Chondrocyte (in vitro differentiated cells): ENCODE results near the gene DDIT3. TPM values are rescaled to one million over a fixed set of nuclear protein-coding genes. Genes with fewer than 3 reads are reported as not detected.

Experiments
- DNase-seq: peaks from one replicate; pipeline ENCODE4 v3.0.0; 2021; ENCODE audit warnings: mixed read lengths, low spot score
- H3K27ac Mint-ChIP-seq: one replicate; pipeline ENCODE4 v1.8.0; 2021; ENCODE audit warnings: mild to moderate bottlenecking, moderate library complexity, mixed read lengths; ENCODE audit not compliant: unreplicated experiment
- H3K27me3 Mint-ChIP-seq: 2 replicates; pipeline ENCODE4 v1.8.0; 2021; ENCODE audit warnings: low read depth, mixed read lengths
- H3K36me3 Mint-ChIP-seq: 2 replicates; pipeline ENCODE4 v1.8.0; 2021; ENCODE audit warnings: low read depth, mixed read lengths
- H3K4me1 Mint-ChIP-seq: 2 replicates; pipeline ENCODE4 v1.8.0; 2021; ENCODE audit warnings: low read depth, mild to moderate bottlenecking, mixed read lengths
- H3K4me3 Mint-ChIP-seq: one replicate; pipeline ENCODE4 v1.8.0; 2021; ENCODE audit warnings: mild to moderate bottlenecking, moderate library complexity, mixed read lengths; ENCODE audit not compliant: unreplicated experiment
- H3K9me3 Mint-ChIP-seq: 2 replicates; pipeline ENCODE4 v1.8.0; 2021; ENCODE audit warnings: low read depth, mixed read lengths
- CTCF ChIP-seq: fragments of 200-600 bp; sonication (generic); IDR thresholded peaks from 2 replicates; pipeline ENCODE4 v1.5.0; 2021; ENCODE audit warnings: antibody characterized with exemption, mild to moderate bottlenecking, moderate library complexity
- total RNA-seq: library from RNA; stranded (reverse); gene quantifications from 3 replicates; pipeline ENCODE4 v1.2.1, GENCODE V29; 2021

Gene DDIT3
- total RNA-seq, 1 donor from 2014 or later: 79.1 TPM

- no peak for DNase-seq
- no peaks in the 10 kb centered on the region for H3K9me3 Mint-ChIP-seq
- peak overlapping the region; percentile 80 for H3K4me3 Mint-ChIP-seq
- TF ChIP-seq CTCF: no peak
- H3K27ac Mint-ChIP-seq: peak overlapping the region; percentile 38
- peaks cover 68% of the 10 kb centered on the region for H3K4me1 Mint-ChIP-seq
- peaks cover 10% of the 10 kb centered on the region for H3K27me3 Mint-ChIP-seq
- peaks cover 5% of the 10 kb centered on the region for H3K36me3 Mint-ChIP-seq
These were observed 29.0 kb upstream of the DDIT3 start for GRCh38 chr12:57549203-57549908.

- Mint-ChIP-seq H3K4me3 (no peak overlapping the region), H3K9me3 (no peaks in the 10 kb centered on the region), H3K27me3 (peaks cover 10% of the 10 kb centered on the region), H3K4me1 (peaks cover 68% of the 10 kb centered on the region), H3K36me3 (peaks cover 3% of the 10 kb centered on the region), H3K27ac (no peak overlapping the region)
- TF ChIP-seq CTCF: no peak
- no peak for DNase-seq
These were observed 28.2 kb upstream of the DDIT3 start for GRCh38 chr12:57548488-57548887.

GRCh38 chr12:57548013-57548315 lies 27.6 kb upstream of the DDIT3 start:
- DNase-seq: no peak
- Mint-ChIP-seq H3K27ac (no peak overlapping the region), H3K27me3 (peaks cover 10% of the 10 kb centered on the region), H3K36me3 (peaks cover 4% of the 10 kb centered on the region), H3K4me3 (no peak overlapping the region), H3K9me3 (no peaks in the 10 kb centered on the region), H3K4me1 (peaks cover 65% of the 10 kb centered on the region)
- TF ChIP-seq CTCF: no peak

- DNase-seq: no peak
- peaks cover 4% of the 10 kb centered on the region for H3K36me3 Mint-ChIP-seq
- peaks cover 10% of the 10 kb centered on the region for H3K27me3 Mint-ChIP-seq
- no peak overlapping the region for H3K27ac Mint-ChIP-seq
- H3K4me3 Mint-ChIP-seq: peak overlapping the region; percentile 99
- TF ChIP-seq CTCF: no peak
- H3K4me1 Mint-ChIP-seq: peaks cover 60% of the 10 kb centered on the region
- no peaks in the 10 kb centered on the region for H3K9me3 Mint-ChIP-seq
These were observed 27.1 kb upstream of the DDIT3 start for GRCh38 chr12:57547288-57548012.

- Mint-ChIP-seq H3K27me3 (peaks cover 10% of the 10 kb centered on the region), H3K4me3 (peak within 1 kb of the TSS; percentile 99), H3K4me1 (peaks cover 54% of the 10 kb centered on the region), H3K27ac (peak within 1 kb of the TSS; percentile 97), H3K9me3 (no peaks in the 10 kb centered on the region), H3K36me3 (peaks cover 4% of the 10 kb centered on the region)
- DNase-seq: peak; percentile 97
- peak; percentile 51 for TF ChIP-seq CTCF
These were observed 26.3 kb upstream of the DDIT3 start, which contains the start of gene DCTN2 for GRCh38 chr12:57546438-57547287. DCTN2 (minus strand) TSS chr12:57547192; CDS start chr12:57547063, 129 bp downstream.
